H1 (cell line): ENCODE measurements around the gene BCAM.

Experiments used
- EZH2 ChIP-seq: fragments of 200-600 bp; sonication (generic); IDR thresholded peaks from 2 replicates; pipeline ENCODE4 v1.7.1; 2012; ENCODE audit warnings: low read depth, mild to moderate bottlenecking, moderate library complexity, low read length, inconsistent platforms; ENCODE audit not compliant: severe bottlenecking
- POLR2A ChIP-seq, 2 experiments: IDR thresholded peaks; 1 replicate in 1 of 2; 2 replicates in 1 of 2; pipeline ENCODE4 v1.6.1; 2011; ENCODE audit warnings: low read depth in 2 of 2, low read length in 2 of 2, mild to moderate bottlenecking in 2 of 2; ENCODE audit errors: control extremely low read depth in 1 of 2
- RXRA ChIP-seq: IDR thresholded peaks from 2 replicates; pipeline ENCODE4 v1.6.1; 2011; ENCODE audit warnings: low read depth, mild to moderate bottlenecking, low read length, moderate library complexity; ENCODE audit not compliant: insufficient read depth
- TAF1 ChIP-seq: IDR thresholded peaks from 2 replicates; pipeline ENCODE4 v1.6.1; 2011; ENCODE audit warnings: mild to moderate bottlenecking, low read depth, low read length
- TBP ChIP-seq: IDR thresholded peaks from 2 replicates; pipeline ENCODE4 v1.6.1; 2011; ENCODE audit warnings: low read depth, low read length, improper control_type of control experiment
- TEAD4 ChIP-seq: IDR thresholded peaks from 2 replicates; pipeline ENCODE4 v1.6.1; 2012; ENCODE audit warnings: low read depth, low read length, inconsistent platforms, mixed read lengths
- YY1 ChIP-seq: IDR thresholded peaks from 2 replicates; pipeline ENCODE4 v1.6.1; 2011; ENCODE audit warnings: low read depth, mild to moderate bottlenecking, low read length
- TF ChIP-seq, protein P1 (sequence below), 3 experiments: IDR thresholded peaks; 1 replicate in 2 of 3; 2 replicates in 1 of 3; pipeline versions ENCODE4 v1.5.1 to v1.6.1; 2011; ENCODE audit warnings: low read length in 3 of 3, mild to moderate bottlenecking in 3 of 3, inconsistent platforms in 2 of 3, low read depth in 1 of 3, moderate library complexity in 1 of 3; ENCODE audit not compliant: insufficient read depth in 1 of 3; ENCODE audit errors: control extremely low read depth in 1 of 3
- TF ChIP-seq, protein P2 (sequence below): IDR thresholded peaks from 2 replicates; pipeline ENCODE4 v1.6.1; 2012; ENCODE audit warnings: inconsistent platforms

DNA sequence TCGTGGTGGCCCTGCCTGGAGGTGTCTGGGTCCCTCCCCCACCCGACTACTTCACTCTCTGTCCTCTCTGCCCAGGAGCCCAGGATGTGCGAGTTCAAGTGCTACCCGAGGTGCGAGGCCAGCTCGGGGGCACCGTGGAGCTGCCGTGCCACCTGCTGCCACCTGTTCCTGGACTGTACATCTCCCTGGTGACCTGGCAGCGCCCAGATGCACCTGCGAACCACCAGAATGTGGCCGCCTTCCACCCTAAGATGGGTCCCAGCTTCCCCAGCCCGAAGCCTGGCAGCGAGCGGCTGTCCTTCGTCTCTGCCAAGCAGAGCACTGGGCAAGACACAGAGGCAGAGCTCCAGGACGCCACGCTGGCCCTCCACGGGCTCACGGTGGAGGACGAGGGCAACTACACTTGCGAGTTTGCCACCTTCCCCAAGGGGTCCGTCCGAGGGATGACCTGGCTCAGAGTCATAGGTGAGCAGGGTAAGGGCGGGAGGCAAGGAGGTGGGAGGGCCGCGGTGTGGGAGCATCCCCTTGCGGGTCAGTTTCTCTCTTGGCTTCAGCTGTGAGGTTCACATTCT, 56.4 kb downstream of the BCAM start:
- TF ChIP-seq, protein P1, sequence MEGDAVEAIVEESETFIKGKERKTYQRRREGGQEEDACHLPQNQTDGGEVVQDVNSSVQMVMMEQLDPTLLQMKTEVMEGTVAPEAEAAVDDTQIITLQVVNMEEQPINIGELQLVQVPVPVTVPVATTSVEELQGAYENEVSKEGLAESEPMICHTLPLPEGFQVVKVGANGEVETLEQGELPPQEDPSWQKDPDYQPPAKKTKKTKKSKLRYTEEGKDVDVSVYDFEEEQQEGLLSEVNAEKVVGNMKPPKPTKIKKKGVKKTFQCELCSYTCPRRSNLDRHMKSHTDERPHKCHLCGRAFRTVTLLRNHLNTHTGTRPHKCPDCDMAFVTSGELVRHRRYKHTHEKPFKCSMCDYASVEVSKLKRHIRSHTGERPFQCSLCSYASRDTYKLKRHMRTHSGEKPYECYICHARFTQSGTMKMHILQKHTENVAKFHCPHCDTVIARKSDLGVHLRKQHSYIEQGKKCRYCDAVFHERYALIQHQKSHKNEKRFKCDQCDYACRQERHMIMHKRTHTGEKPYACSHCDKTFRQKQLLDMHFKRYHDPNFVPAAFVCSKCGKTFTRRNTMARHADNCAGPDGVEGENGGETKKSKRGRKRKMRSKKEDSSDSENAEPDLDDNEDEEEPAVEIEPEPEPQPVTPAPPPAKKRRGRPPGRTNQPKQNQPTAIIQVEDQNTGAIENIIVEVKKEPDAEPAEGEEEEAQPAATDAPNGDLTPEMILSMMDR (IDR thresholded peaks at IDR 0.05; ENCODE audit: control extremely low read depth in 1 of 3, insufficient read depth in 1 of 3, low read depth in 1 of 3, low read length in 3 of 3): no peak
- TF ChIP-seq TEAD4: no peak
- TF ChIP-seq, protein P2, sequence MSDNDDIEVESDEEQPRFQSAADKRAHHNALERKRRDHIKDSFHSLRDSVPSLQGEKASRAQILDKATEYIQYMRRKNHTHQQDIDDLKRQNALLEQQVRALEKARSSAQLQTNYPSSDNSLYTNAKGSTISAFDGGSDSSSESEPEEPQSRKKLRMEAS: no peak
- no peak for TF ChIP-seq YY1
- no peak for TF ChIP-seq EZH2
- no peak for TF ChIP-seq TBP
- TF ChIP-seq POLR2A (IDR thresholded peaks at IDR 0.05; ENCODE audit: control extremely low read depth in 1 of 2, low read depth in 2 of 2, low read length in 2 of 2): no peak
- no peak for TF ChIP-seq TAF1
- TF ChIP-seq RXRA: no peak
